NCI-H345 treated with DMSO at 0.1 percent for 48 hours (cell line): Measurements from ENCODE around the gene ATCAY.
"Not testable (repeated sequence)": the region's sequence is repeated elsewhere in the genome, so short reads cannot be mapped to it uniquely, and the experiment has no call there.

Experiments
- DNase-seq: peaks from one replicate; lab custom pipeline; 2025; ENCODE audit not compliant: unreplicated experiment; lab: John Stamatoyannopoulos, UW

Gene ATCAY

GRCh38 chr19:3967983-3968382, 87.5 kb downstream of the ATCAY start:
- not testable (repeated sequence) for DNase-seq

DNA sequence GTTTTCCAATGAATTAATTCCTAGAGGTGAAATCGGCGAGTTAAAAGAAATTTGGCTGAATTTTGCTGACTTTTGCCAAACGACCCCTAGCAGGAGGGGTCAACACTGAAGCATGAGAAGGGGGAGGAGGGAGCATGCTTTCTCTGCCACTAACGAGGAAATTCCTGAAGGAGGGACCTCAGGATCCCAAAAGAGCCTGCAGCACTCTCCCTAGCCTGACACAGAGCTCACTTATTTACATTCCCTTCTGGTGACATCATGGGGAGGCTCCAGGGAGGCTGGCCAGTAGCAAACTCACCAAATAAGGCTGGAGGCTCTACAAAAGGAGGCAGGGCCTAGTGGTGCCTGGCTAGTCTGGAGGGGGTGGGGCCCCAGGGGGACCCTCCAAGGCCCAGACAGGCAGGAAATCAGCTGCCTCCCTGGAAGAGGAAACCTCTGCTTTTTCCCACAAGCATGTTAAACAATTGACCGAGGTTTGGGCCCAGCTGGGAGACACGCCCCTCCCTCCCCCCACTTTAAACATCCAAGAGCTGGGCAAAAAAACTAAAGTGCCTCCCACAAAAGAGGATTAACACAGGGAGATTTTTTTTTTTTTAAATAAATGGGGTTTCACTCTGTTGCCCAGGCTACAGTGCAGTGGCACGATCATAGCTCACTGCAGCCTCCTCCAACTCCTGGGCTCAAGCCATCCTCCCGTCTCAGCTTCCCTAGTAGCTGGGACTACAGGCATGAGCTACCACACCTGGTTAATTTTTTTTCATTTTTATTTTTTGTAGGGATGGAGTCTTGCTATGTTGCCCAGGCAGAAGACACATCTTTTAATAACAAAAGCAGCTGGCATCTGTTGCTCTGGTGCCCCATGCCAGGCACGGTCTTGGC, 88.3 kb downstream of the ATCAY start:
- DNase-seq: no peak

- DNase-seq: no peak
These were observed 89.2 kb downstream of the ATCAY start for GRCh38 chr19:3969435-3970312.

GRCh38 chr19:3970313-3970807, 89.9 kb downstream of the ATCAY start:
- no peak for DNase-seq

DNA sequence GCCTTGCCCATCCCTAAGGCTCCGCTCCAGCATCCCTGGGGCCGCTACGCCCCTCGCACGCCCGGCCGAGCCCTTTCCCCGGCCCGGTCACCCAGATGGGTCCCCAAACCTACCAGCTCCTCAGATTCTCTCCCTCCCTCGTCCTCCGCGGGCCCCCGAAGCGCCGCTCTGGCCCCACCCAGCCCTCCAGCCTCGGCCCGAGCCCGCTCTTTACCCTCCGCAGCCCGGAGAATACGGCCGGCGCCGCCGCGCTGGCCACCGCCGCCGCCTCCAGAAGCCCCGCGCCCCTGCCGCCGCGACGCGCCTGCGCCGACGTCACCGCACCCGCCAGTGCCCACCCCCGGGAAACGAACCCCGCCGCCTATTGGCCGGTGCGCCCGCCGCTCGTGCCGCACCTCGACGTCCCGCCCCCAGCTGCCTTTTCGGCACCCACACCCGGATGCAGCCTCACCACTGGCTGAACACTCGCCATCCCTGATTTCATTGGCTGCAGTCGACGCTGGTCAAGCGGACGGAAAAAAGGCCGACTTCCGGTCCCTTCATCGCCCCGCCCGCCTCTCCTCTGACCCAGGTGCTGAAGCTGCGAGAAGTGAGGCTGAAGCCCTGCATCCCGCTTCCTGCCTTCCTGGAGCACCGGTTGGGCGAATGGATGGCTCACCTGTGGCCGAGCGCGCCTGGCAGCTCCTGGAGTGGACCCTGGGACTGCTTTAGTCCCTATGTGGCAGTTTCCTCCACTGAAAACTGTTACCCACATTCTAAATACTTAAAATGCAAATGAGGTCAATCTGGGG, 90.5 kb downstream of the ATCAY start, which contains the start of gene DAPK3:
Gene DAPK3, minus strand, starts transcription at position 292 of the 791 bp plus-strand sequence. CDS start 1,364 bp downstream, outside the sequence.
- DNase-seq: peak; percentile 91

DNA sequence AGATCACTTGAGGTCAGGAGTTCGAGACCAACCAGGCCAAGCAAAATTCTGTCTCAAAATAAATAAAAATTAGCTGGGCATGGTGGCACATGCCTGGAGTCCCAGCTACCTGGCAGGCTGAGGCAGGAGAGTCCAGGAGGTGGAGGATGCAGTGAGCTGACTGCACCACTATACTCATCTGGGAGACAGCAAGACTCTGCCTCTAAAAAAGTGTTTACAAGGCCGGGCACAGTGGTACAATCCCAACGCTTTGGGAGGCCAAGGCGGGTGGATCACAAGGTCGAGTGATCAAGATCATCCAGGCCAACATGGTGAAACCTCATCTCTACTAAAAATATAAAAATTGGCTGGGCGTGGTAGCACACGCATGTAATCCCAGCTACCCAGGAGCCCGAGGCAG, 94.7 kb downstream of the ATCAY start:
- no peak for DNase-seq

DNA sequence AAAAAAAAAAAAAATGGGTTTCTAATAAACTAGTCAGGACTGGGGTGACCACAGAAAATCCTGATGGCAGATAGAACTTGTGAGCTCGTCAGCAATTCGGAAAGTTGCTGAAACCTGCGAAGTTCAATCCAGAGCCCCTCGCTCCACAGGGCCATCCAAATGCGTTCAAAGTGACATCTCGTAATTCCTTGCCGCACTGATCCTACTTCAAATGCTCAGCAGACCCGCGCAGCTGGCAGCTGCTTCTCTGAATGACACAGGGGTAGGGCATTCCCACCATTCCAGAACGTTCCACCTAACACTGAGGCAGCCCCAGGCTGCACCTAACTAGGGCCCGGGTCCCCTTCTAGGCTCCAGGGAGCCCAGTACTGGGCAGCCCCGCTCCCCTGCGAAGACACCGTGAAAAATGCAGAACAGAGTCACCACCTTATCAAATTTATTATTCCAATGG, 95.2 kb downstream of the ATCAY start:
- DNase-seq: no peak

- no peak for DNase-seq
These were observed 96.2 kb downstream of the ATCAY start for GRCh38 chr19:3976495-3977241.
